MM.1S (cell line): ENCODE results near the gene FCHSD1.

Experiments
- DNase-seq: peaks from one replicate; pipeline ENCODE4 v3.0.0-alpha.2; 2015
- H2AFZ ChIP-seq: fragments of 300-600 bp; sonication (generic); 2 replicates; pipeline ENCODE4 v1.6.0; 2016; ENCODE audit warnings: antibody characterized with exemption, low read length
- H3F3A ChIP-seq: fragments of 300-600 bp; sonication (generic); 2 replicates; pipeline ENCODE4 v1.6.1; 2016; ENCODE audit warnings: mild to moderate bottlenecking, antibody characterized with exemption, low read length, moderate library complexity, mixed read lengths; ENCODE audit not compliant: insufficient read depth
- H3K27ac ChIP-seq: fragments of 300-600 bp; sonication (generic); 2 replicates; pipeline ENCODE4 v1.5.1; 2016; ENCODE audit warnings: mild to moderate bottlenecking, low read length
- H3K27me3 ChIP-seq: fragments of 300-600 bp; sonication (generic); replicated peaks from 2 replicates; pipeline ENCODE4 v1.6.0; 2016; ENCODE audit warnings: low read length; ENCODE audit not compliant: insufficient read depth
- H3K36me3 ChIP-seq: fragments of 300-600 bp; sonication (generic); replicated peaks from 2 replicates; pipeline ENCODE4 v1.6.1; 2016; ENCODE audit warnings: mild to moderate bottlenecking, low read length, mixed read lengths; ENCODE audit not compliant: insufficient read depth
- H3K4me1 ChIP-seq: fragments of 300-600 bp; sonication (generic); 2 replicates; pipeline ENCODE4 v1.6.1; 2016; ENCODE audit warnings: low read length, mixed read lengths
- H3K4me2 ChIP-seq: fragments of 300-600 bp; sonication (generic); 2 replicates; pipeline ENCODE4 v1.6.0; 2016; ENCODE audit warnings: low read depth, low read length
- H3K4me3 ChIP-seq: fragments of 300-600 bp; sonication (generic); 2 replicates; pipeline ENCODE4 v1.5.1; 2016; ENCODE audit warnings: low read length, mixed read lengths
- H3K79me2 ChIP-seq: fragments of 300-600 bp; sonication (generic); 2 replicates; pipeline ENCODE4 v1.6.1; 2016; ENCODE audit warnings: mixed run types, low read length, mixed read lengths
- H3K9ac ChIP-seq: fragments of 300-600 bp; sonication (generic); 2 replicates; pipeline ENCODE4 v1.6.1; 2016; ENCODE audit warnings: low read length, mixed read lengths
- H3K9me2 ChIP-seq: fragments of 300-600 bp; sonication (generic); replicated peaks from 2 replicates; pipeline ENCODE4 v1.6.1; 2016; ENCODE audit warnings: mild to moderate bottlenecking, low read length, mixed read lengths; ENCODE audit not compliant: insufficient read depth
- H3K9me3 ChIP-seq: fragments of 300-600 bp; sonication (generic); replicated peaks from 2 replicates; pipeline ENCODE4 v1.6.1; 2016; ENCODE audit warnings: mild to moderate bottlenecking, low read length, mixed read lengths; ENCODE audit not compliant: insufficient read depth
- H4K20me1 ChIP-seq: fragments of 300-600 bp; sonication (generic); 2 replicates; pipeline ENCODE4 v1.6.1; 2016; ENCODE audit warnings: mild to moderate bottlenecking, low read length, moderate library complexity, mixed read lengths; ENCODE audit not compliant: insufficient read depth
- EZH2 ChIP-seq: fragments of 300-600 bp; sonication (generic); optimal IDR thresholded peaks from 2 replicates; pipeline ENCODE3; 2017; ENCODE audit warnings: low read depth, mild to moderate bottlenecking, antibody characterized with exemption, low read length, mixed read lengths
- EZH2phosphoT487 ChIP-seq: fragments of 300-600 bp; sonication (generic); IDR thresholded peaks from 2 replicates; pipeline ENCODE4 v1.6.1; 2018; ENCODE audit warnings: antibody characterized with exemption, low read length
- TF ChIP-seq, protein P1 (sequence below): fragments of 300-600 bp; sonication (generic); IDR thresholded peaks from 2 replicates; pipeline ENCODE4 v1.5.1; 2016; ENCODE audit warnings: antibody characterized with exemption, low read length, mixed read lengths

The FCHSD1 gene

GRCh38 chr5:141681295-141681694 lies 30.1 kb upstream of the FCHSD1 start:
- Histone ChIP-seq H3K27ac (no peak overlapping the region), H3K27me3 (peaks cover 13% of the 10 kb centered on the region; the same call in 1 of the 2 replicates), H3K4me3 (no peak overlapping the region; the same call in 1 of the 2 replicates), H2AFZ (peak overlapping the region; percentile 45; the same call in 1 of the 2 replicates), H3K9me2 (no peaks in the 10 kb centered on the region), H3K36me3 (no peaks in the 10 kb centered on the region), H3F3A (no peaks in the 10 kb centered on the region), H3K9me3 (no peaks in the 10 kb centered on the region), H3K4me1 (no peaks in the 10 kb centered on the region), H3K79me2 (no peaks in the 10 kb centered on the region), H3K9ac (no peak overlapping the region), H3K4me2 (peak overlapping the region; percentile 61; the same call in 1 of the 2 replicates), H4K20me1 (no peaks in the 10 kb centered on the region)
- TF ChIP-seq EZH2phosphoT487 (no peak), EZH2 (no peak)
- TF ChIP-seq, protein P1, sequence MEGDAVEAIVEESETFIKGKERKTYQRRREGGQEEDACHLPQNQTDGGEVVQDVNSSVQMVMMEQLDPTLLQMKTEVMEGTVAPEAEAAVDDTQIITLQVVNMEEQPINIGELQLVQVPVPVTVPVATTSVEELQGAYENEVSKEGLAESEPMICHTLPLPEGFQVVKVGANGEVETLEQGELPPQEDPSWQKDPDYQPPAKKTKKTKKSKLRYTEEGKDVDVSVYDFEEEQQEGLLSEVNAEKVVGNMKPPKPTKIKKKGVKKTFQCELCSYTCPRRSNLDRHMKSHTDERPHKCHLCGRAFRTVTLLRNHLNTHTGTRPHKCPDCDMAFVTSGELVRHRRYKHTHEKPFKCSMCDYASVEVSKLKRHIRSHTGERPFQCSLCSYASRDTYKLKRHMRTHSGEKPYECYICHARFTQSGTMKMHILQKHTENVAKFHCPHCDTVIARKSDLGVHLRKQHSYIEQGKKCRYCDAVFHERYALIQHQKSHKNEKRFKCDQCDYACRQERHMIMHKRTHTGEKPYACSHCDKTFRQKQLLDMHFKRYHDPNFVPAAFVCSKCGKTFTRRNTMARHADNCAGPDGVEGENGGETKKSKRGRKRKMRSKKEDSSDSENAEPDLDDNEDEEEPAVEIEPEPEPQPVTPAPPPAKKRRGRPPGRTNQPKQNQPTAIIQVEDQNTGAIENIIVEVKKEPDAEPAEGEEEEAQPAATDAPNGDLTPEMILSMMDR = no peak
- DNase-seq = no peak

DNA sequence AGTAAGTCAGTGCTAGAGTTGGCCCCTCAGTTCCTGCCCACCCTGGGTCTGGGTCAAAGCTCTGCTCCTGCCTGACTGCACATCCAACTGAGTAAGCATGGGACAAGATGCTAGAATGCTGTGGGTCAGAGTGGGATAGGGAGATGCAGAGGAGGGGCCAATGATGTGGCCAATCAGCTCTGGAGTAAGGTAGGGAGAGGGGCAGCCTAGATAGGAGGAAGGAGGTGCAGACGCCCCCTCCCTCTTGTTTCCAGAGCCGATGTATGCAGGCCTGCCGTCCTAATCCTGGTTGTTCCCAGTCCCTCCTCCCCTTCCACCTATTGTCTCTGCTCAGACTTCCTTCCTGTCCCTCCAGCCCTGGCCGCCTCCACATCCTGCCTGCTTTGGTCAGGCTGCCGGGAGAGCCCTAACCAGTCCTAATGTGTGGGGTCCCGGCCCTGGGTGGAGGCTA lies 29.6 kb upstream of the FCHSD1 start:
- no peak overlapping the region for H2AFZ ChIP-seq
- no peak overlapping the region for H3K27ac ChIP-seq
- H3K4me1 ChIP-seq = no peaks in the 10 kb centered on the region
- no peak for DNase-seq
- no peaks in the 10 kb centered on the region for H3F3A ChIP-seq
- no peaks in the 10 kb centered on the region for H3K36me3 ChIP-seq
- peaks cover 13% of the 10 kb centered on the region; the same call in 1 of the 2 replicates for H3K27me3 ChIP-seq
- no peaks in the 10 kb centered on the region for H3K9me3 ChIP-seq
- H4K20me1 ChIP-seq = no peaks in the 10 kb centered on the region
- no peak overlapping the region for H3K9ac ChIP-seq
- no peak overlapping the region for H3K4me3 ChIP-seq
- no peaks in the 10 kb centered on the region for H3K9me2 ChIP-seq
- H3K4me2 ChIP-seq = no peak overlapping the region
- TF ChIP-seq EZH2 (no peak), EZH2phosphoT487 (no peak)
- TF ChIP-seq, protein P1 = no peak
- H3K79me2 ChIP-seq = no peaks in the 10 kb centered on the region

DNA sequence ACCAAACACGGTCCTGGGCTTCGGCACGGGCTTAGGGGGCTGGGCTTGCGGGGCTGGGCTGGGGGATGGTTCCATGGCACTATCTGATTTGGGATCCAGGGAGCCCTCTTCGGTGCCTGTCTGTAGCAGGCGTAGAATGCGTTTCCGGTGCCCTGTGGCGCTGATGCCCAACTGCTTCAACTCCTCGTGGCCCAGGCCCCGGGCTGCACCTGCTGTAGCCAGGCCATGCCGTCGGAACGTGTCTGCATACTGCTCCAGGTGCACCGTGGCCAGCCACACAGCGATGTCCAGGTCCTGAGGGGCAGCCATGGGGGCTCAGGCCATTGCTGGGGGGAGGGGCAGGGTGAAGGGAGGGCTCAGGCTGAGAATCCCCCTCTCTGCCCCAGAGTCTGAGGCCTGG lies 29.0 kb upstream of the FCHSD1 start:
- no peaks in the 10 kb centered on the region for H3F3A ChIP-seq
- peaks cover 13% of the 10 kb centered on the region; the same call in 1 of the 2 replicates for H3K27me3 ChIP-seq
- no peaks in the 10 kb centered on the region for H3K9me3 ChIP-seq
- H3K27ac ChIP-seq = no peak overlapping the region
- H2AFZ ChIP-seq = no peak overlapping the region
- H3K4me3 ChIP-seq = no peak overlapping the region
- no peaks in the 10 kb centered on the region for H4K20me1 ChIP-seq
- H3K4me2 ChIP-seq = no peak overlapping the region
- H3K4me1 ChIP-seq = no peaks in the 10 kb centered on the region
- H3K36me3 ChIP-seq = no peaks in the 10 kb centered on the region
- TF ChIP-seq EZH2phosphoT487 (no peak), EZH2 (no peak)
- TF ChIP-seq, protein P1 = no peak
- no peak overlapping the region for H3K9ac ChIP-seq
- H3K79me2 ChIP-seq = no peaks in the 10 kb centered on the region
- H3K9me2 ChIP-seq = no peaks in the 10 kb centered on the region
- no peak for DNase-seq
